Osteocyte (in vitro differentiated cells): ENCODE measurements around the gene PTPRN. TPM values are rescaled to one million over a fixed set of nuclear protein-coding genes. Genes with fewer than 3 reads are reported as not detected.

Experiments used
- DNase-seq: peaks from one replicate; pipeline ENCODE4 v3.0.0; 2021; ENCODE audit warnings: mixed read lengths; ENCODE audit not compliant: unreplicated experiment; ENCODE audit errors: extremely low spot score
- H3K27ac Mint-ChIP-seq: one replicate; pipeline ENCODE4 v1.8.0; 2021; ENCODE audit warnings: mild to moderate bottlenecking, mixed read lengths; ENCODE audit not compliant: unreplicated experiment
- H3K27me3 Mint-ChIP-seq: one replicate; pipeline ENCODE4 v1.8.0; 2021; ENCODE audit warnings: mixed read lengths; ENCODE audit not compliant: unreplicated experiment
- H3K36me3 Mint-ChIP-seq: one replicate; pipeline ENCODE4 v1.8.0; 2021; ENCODE audit warnings: mixed read lengths; ENCODE audit not compliant: unreplicated experiment
- H3K4me1 Mint-ChIP-seq: one replicate; pipeline ENCODE4 v1.8.0; 2021; ENCODE audit warnings: mixed read lengths; ENCODE audit not compliant: unreplicated experiment
- H3K4me3 Mint-ChIP-seq: one replicate; pipeline ENCODE4 v1.8.0; 2021; ENCODE audit warnings: mild to moderate bottlenecking, moderate library complexity, mixed read lengths; ENCODE audit not compliant: unreplicated experiment
- H3K9me3 Mint-ChIP-seq: one replicate; pipeline ENCODE4 v1.8.0; 2021; ENCODE audit warnings: mixed read lengths; ENCODE audit not compliant: unreplicated experiment
- CTCF ChIP-seq: fragments of 200-600 bp; sonication (generic); IDR thresholded peaks from 2 replicates; pipeline ENCODE4 v1.5.0; 2021; ENCODE audit warnings: antibody characterized with exemption, mild to moderate bottlenecking, moderate library complexity
- total RNA-seq: library from RNA; stranded (reverse); gene quantifications from 2 replicates; pipeline ENCODE4 v1.2.1, GENCODE V29; 2021

The PTPRN gene
- total RNA-seq, 1 donor from 2014 or later: 0.24 TPM

GRCh38 chr2:219306047-219306446 is 3.2 kb downstream of the PTPRN start:
- Mint-ChIP-seq H3K4me3 (no peak overlapping the region), H3K27ac (no peak overlapping the region), H3K4me1 (peaks cover 7% of the 10 kb centered on the region), H3K9me3 (no peaks in the 10 kb centered on the region), H3K36me3 (no peaks in the 10 kb centered on the region), H3K27me3 (peaks cover 69% of the 10 kb centered on the region)
- no peak for TF ChIP-seq CTCF
- no peak for DNase-seq

- H3K36me3 Mint-ChIP-seq: no peaks in the 10 kb centered on the region
- H3K4me3 Mint-ChIP-seq: no peak overlapping the region
- peaks cover 7% of the 10 kb centered on the region for H3K4me1 Mint-ChIP-seq
- H3K27me3 Mint-ChIP-seq: peaks cover 68% of the 10 kb centered on the region
- DNase-seq: no peak
- no peak for TF ChIP-seq CTCF
- no peaks in the 10 kb centered on the region for H3K9me3 Mint-ChIP-seq
- H3K27ac Mint-ChIP-seq: no peak overlapping the region
Observed at GRCh38 chr2:219304223-219304622, 5.0 kb downstream of the PTPRN start.

GRCh38 chr2:219302412-219302968 is 6.7 kb downstream of the PTPRN start:
- Mint-ChIP-seq H3K4me3 (no peak overlapping the region), H3K4me1 (no peaks in the 10 kb centered on the region), H3K27ac (no peak overlapping the region), H3K36me3 (no peaks in the 10 kb centered on the region), H3K27me3 (peaks cover 67% of the 10 kb centered on the region), H3K9me3 (no peaks in the 10 kb centered on the region)
- DNase-seq: no peak
- TF ChIP-seq CTCF: no peak

GRCh38 chr2:219300022-219300421 is 9.2 kb downstream of the PTPRN start:
- no peak overlapping the region for H3K27ac Mint-ChIP-seq
- no peak for TF ChIP-seq CTCF
- DNase-seq: no peak
- peaks cover 52% of the 10 kb centered on the region for H3K27me3 Mint-ChIP-seq
- no peaks in the 10 kb centered on the region for H3K36me3 Mint-ChIP-seq
- no peak overlapping the region for H3K4me3 Mint-ChIP-seq
- no peaks in the 10 kb centered on the region for H3K9me3 Mint-ChIP-seq
- H3K4me1 Mint-ChIP-seq: peaks cover 2% of the 10 kb centered on the region

- Mint-ChIP-seq H3K9me3 (no peaks in the 10 kb centered on the region), H3K4me1 (peaks cover 5% of the 10 kb centered on the region), H3K4me3 (no peak overlapping the region), H3K27me3 (peaks cover 45% of the 10 kb centered on the region), H3K36me3 (no peaks in the 10 kb centered on the region), H3K27ac (no peak overlapping the region)
- TF ChIP-seq CTCF: no peak
- DNase-seq: no peak
Observed at GRCh38 chr2:219299372-219299760, 9.8 kb downstream of the PTPRN start.
